Stimulated activated CD4-positive, alpha-beta T cell treated with anti-CD3 and anti-CD28 coated beads, Interleukin-1b, Interleukin-23, amount 100 ng/mL, for 4 hours (primary cell): ENCODE data around the gene CROCC2.

Experiments
- DNase-seq, 2 donors: peaks; one replicate each; pipeline ENCODE4 v3.0.0-alpha.2; 2020; ENCODE audit warnings: low read depth in 2 of 2

The CROCC2 gene

DNA sequence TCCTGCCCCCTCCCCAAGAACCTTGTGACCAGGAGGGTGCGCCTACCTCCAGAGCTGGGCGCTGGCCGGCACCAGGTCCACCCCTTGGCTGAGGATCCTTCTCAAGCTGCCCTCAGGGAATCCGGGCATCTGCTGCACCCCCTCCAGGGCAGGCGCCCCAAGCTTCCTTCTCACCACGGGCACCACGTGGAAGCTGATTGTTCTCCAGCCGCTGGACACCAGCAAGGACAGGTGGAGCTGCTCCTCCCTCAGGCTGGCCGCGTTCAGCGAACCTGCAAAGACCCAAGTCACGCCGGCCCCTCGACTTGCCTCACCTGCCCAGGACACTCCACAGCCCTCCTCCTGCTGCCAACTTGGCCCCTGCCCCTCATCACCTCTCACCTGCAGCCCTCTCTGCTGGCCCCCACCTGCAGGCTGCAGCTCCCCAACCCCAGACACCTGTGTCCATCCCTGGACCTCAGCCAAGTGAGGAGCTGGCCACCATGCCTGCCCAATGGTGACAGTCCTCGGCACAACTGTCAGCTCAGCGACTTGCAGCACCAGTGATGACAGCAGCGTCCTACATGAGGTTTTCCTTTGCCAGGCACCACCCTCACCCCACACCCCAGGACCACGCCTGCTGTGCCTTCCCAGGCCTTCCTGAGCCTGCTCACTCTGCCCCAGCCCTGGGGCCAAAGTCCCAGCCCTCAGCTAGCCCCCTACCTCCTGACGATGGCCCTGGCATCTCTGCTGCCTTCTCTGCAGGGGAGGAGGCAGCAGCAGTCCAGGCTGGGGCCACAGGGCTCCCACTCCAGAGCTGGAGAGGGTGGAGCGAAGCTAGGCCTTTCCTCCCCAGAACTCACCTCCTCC is 14.4 kb upstream of the CROCC2 start:
- no peak for DNase-seq

DNA sequence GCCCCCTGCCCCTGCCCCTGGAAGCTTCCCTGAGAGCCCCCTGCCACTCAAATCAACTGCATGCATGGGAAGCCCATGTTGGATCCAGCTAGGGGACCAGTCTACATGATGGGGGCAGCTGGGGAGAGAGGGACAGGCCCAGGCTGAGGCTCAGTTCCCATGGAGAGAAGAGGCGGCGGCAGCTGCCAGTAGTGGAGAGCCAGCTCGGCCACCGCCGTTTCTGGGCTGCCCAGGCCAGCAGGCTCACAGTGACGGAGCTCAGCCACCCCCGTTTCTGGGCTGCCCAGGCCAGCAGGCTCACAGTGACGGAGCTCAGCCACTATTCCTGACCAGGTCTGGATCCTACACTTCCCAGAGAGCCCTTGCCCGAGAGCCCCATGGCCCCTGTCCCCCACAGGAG is 13.8 kb upstream of the CROCC2 start:
- no peak for DNase-seq

DNA sequence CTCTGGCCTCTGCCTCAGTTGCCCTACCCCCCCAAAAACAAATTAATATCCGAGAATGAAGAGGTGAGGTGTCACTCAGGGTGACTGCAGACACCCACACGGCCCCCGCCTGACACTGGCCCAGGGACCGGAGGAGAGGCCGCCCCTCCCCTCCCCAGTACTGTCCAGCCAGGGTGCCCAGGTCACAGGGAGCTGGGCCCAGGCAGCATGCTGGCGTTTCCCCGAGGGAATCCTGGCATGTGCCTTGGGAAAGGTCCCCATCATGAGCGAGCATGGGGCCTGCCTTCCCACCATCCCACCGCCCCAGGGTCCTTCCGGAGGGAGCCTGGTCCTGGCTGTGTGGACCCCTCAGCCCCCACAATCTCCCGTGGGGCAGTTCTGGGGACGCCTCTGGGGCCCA is 13.2 kb upstream of the CROCC2 start:
- DNase-seq = no peak

DNA sequence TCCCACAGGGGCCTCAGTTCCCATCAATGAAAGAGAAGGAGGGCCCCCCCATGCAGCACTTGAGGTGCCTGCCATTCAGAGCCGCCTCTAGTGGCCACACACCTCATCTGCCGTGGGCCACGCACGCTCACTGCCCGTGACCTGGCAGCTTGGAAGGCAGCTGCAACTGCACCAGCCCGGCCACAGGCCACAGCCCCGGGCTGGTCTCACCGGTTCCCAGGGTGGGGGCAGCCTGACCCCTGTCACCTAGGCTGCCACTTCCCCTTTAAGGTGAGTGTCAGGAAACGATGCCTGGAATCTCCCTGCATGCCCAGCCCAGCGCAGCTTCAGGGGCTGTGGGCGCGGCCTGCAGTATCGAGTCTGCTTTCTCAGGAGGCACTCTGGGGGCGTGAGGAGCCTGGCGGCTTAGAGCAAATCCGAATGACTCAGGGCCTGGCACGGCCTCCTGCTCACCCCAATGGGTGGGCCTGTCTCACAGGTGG is 12.7 kb upstream of the CROCC2 start:
- peak in 1 of 2 donors; percentile 59 for DNase-seq

DNA sequence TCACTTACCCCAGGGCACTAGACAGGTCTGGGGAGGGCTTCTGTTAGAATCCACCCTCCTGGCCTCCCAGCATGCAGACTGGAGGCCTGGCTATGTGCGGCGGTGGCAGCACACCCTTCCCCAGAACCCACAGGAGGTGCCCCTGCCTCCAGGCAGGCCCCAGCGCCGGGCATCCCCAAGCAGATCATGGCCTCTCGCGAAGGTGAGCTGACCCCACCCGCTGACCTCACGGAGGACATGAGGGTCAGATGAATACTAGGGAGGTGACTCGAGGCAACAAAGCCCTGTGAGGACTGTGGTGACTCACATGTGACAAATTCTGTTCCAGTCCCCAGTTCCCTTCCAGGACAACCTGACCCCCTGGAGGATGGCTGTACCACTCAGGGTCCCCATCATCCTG is 12.1 kb upstream of the CROCC2 start:
- no peak for DNase-seq

DNA sequence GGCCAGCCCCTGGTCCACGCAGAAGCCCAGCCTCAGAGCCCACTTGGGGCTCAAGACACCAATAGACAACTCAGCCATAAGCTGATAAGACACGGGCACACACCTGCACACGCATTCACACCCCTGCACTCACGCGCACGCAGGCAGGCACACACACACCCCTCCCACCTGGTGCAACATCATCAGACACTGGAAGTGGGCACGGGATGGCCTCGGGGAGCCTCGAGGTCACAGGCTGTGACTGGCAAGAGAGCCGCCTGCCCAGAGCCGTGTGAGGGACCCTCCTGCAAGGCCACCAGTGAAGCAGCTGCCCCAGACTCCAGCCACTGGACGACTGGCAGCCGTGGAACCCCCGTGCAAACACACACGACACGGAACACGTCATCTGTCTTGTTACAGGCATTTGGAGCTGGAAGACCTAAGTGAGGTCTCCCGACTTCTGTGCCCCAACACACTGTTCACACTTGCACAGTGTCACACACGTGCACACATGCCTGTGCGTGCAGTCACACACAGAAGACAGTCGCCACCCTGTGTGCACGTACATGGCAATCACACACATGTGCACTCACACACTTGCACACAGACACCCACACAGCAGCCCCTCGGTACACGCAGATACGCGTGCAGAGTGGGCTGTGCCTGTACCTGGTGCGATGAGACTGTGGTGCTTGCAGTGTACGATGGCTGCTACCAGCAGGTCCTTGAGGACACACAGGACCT is 11.1 kb upstream of the CROCC2 start:
- DNase-seq = no peak

DNA sequence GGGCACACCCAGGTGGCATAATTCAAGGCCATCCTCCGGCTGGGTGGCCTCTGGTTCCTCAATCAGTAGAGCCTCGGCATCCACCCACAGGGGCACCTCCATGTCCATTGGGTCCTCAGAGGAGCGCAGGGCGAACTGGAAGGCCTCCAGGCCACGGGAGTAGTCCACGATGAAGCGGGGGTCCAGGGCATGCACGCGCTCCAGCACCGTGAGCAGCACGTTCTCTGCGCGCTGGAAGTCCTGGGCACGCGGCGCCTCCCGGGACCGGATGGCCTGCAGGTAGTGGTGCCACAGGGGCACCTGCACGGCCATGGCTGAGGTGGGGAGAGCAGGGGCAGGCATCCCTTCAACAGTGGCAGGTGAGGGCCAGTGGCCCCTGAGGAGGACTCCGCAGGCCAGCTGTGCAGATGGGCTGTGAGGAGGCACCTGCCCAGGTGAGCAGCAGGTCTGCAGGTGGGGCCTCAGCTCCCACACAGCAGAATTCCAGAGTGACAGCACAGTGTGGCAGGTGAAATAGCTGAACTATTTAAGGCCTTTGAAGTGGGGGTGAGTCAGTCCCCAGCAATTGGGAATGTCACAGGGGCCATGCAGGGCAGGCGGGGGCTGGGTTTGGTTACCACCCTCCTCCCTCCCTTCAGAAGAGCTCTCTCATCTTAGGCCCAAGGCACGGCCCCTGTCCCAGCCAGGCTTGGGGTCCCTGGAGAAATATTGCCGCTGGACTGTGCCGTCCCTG is 10.3 kb upstream of the CROCC2 start, which contains the start of gene MAB21L4:
MAB21L4 (minus strand) TSS at position 501 of the 733 bp plus-strand sequence; CDS start at position 342, 159 bp downstream.
- no peak for DNase-seq

DNA sequence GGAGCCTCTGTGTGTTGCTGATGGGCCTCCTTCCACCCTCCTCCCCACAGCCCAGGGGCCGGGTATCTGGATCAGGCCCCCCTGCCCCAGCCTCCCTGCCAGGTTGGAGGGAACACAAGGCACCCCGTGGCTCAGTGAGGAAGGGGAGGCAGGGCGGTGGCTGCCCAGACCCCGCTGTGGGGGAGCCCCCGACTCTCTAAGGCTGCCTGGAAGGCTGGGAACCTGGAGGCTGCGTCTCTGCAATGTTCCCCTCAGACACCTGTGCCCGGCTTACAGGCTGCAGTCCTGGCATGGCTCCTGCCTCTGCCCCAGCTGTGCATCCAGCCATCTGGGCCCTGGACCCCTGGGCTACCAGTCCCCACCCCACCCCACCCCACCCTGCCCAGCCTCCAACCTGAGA is 9.7 kb upstream of the CROCC2 start:
- no peak for DNase-seq

DNA sequence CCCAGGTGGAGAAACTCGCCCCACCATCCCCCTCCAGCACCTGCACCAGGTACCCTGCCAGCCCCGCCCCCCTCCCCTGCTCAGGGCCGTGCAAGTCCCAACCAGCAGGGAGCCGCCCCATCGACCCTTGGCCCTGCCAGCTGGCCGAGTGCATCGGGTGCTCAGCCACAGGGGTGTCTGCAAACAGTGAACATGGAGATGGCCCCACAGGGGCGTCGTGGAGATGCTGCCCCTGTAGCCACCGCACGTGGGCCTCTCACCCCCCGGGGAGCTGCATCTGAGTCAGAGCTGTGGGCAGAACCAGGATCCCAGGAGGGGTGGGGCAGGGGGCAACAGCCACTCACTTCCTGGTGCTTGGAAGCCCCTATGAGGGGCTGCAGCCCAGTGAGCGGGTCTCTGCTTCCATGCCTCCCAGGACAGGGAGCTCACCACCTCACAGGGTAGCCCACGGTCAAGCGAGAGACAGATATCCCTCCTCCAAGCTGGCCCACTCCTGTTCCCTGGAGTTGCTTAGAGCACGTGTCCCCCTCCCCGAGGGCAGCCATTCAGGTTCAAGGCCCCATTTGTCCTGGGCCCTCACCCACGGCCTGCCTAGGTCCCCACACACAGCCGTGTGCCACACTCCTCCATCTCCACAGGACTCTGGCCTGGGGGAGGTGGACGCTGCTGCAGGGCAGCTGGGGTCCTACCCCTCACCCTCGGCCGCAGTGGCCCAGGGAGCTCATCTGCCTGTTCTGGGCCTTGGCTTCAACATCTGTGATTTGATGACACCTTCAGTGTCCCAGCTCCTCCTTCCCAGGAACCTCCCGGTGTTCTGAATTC is 9.1 kb upstream of the CROCC2 start:
- DNase-seq = no peak

DNA sequence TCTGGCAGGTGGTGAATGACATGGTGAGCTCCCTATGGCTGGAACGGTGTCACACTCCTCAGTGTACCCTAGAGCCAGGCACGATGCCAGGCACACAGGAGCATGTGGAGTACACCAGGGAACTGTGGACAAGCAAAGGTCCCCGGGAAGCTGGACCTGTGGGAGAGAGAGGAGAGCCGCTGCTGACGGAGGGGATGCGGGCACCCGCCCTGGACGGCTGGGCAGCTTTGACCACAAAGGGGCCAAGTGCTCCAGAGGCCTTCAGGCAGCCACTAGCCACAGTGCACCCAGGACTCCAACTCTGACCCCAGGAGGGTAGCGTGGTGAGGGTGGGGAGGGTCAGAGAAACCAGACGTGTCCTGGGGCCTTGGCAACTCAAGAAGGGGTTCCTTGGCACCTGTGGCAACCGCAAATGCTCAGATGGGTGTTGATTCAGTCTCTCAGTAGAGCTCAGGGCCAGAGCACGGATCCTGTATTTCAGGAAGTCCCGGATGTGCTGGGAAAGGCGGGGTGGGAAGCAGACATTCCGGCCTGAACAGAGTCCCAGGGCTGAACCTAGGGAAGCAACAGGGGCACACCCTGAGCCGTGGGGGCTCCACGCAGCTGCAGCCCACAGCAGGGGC is 7.9 kb upstream of the CROCC2 start:
- DNase-seq = no peak

DNA sequence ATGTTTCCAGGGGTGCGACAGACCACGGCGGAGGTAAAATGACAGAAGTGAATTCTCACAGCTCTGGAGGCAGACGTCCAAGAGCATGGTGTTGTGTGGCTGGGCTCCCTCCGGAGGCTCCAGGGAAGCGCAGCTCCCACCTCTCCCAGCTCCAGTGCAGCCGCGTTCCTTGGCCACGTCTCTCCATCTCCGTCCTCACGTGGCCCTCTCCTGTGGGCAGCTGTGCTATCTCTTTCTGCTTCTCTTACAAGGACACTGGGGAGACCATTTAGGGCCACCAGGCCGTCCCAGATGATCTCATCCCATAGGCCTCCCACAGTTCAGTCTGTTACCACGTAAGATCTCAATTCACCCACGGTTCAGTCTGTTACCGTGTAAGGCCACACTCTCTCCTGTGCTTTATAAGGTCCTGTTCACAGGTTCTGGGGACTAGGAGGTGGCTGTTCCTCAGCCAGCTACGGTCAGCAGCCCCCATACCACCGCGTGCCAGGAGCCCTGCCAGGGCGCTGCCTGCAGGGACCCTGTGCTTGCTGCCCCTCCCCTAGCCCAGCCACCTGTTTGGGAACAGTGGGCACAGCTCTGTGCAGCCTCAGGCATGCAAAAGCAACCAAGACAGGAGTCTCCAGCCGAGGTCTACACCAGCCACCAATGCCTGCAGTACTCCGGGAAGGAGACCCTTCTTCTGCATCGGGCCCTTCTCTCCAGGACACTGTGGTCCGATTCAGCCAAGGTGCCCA is 7.2 kb upstream of the CROCC2 start:
- DNase-seq = no peak

DNA sequence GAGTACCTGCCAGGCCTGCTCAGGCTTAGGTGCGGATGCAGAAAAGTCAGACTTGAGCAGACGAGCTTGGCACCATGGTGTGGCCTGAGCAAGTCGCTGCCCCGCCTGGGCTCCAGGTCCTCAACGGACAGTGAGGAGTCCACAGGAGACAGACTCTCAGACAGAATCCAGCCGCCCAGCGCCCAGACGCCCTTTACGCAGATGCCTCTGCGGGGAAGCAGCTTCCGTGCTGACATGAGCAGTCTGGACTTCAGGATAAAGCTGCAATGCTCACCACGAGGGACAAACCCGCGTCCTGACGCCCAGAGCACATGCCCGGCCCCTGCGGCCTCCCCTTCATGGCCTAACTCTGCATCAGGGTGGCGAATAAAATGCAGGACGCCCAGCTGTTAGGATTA is 6.7 kb upstream of the CROCC2 start:
- DNase-seq = no peak

DNA sequence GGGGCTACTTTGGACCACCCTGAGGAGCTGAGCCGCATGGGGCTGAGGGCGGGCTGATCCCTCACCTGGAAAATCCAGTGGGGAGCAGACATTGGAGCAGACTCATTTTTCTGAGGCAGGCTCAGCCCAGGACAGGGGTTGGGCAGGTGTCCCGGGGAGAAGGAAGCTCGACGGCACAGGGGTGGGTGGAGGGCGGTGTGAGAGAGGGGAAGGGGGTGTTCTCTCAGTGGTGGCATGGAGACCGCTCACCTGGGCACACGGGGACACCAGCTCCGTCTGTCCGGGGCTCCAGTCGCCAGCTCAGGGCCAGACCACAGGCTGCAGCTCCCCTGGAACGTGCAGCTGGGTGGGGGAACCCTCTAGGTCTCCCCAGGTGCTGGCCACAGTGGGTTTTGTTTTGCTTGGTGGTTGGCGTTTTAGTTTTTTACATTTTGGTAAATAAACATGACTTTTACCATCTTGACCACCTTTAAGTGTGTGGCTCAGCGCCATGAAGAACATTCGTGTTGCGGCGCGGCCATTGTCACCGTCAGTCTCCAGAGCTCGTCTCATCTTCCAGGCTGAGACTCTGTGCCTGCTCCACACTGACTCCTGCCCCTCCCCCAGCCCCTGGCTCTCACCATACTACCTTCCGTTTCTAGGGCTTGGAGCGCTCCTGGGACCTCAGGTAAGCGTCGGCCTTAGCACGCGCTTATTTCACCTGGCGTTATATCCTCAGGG is 5.8 kb upstream of the CROCC2 start:
- DNase-seq = no peak

DNA sequence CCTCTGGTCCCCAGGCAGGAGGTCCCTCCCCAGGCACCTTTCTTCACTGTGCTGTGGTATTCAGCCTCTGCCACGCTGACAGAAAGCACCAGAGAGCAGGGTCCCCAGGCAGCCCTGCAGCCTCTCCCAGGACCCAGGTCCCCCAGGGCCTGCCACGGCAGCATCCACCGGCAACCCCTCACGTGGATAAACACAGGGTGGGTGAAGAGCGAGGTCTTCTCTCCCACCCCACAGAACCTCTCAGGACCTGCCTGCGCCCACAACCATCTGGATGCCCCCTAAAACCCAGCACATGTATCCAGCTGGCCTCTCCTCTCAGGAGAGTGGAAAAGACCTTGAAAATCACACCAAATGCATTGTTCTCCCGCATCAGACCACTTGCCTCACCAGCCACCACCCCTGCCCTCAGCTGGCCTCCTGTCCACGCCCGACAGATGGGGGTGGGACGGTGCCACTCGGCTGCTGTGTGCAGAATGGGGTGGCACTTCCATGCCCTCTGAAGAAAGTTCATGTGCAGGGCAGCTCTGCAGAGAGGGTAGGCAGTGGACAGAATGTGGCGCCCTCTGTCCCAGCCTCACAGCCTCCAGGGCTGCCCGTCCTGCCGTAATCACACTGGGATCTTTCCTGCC is 4.0 kb upstream of the CROCC2 start:
- no peak for DNase-seq

DNA sequence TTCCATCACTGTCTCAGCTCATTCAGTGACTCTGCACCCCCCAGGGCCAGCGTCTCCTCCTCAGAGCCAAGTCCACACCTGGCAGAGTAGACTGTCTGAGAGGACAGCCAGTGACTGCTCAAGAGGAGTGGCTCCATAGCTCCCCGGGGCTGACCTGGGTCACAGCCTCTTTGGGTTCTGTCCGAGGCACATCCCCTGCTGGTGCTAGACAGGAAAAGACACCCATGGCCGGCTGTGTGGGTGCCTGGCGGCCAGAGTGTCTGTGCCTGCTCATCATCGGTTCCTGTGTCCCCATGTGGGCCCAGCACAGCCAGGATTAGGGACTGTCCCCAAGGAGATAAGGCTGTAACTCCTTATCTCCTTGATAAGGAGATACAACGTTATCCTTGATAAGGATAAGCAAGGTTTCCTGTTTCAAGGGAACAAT is 3.5 kb upstream of the CROCC2 start:
- no peak for DNase-seq

DNA sequence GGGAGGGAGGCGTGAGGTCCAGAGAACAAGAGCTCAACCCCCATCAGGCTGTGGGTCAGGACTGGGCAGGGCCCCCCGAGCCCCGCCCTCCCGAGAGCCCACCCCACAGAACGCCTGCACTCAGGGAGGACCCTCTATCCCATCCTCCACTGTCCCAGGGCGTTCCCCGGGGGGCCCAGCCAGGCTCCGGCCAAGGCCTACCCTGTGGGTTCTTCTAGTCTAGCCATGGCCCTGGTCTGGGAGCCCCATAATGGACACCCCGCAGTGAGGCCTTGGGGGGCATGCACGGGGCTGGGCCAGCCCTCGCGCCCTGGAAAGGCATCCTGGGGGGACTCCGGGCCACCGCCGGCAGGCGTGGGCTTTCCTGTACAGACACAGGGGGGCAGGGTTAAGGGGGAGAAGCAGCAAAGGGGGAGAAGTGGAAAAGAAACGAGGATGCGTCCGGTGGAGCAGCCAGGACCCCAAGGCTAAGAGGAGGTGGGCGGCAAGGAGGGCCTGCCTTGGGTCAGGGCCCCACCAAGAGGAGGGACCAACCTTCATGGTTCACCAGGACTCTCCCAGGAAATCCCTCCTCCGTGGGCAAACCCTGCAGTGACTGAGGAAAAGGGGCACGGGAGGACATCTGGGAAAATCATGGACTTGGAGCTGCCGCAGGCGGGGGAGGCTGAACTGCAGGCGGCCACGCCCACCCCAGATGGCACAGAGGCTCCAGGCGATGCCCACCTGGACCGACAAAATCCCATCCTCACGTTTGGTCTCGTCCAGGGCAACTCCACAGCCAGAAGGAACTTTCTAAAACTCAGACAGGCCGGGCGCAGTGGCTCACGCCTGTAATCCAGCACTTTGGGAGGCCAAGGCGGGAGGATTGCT is 2.7 kb upstream of the CROCC2 start:
- DNase-seq = no peak

DNA sequence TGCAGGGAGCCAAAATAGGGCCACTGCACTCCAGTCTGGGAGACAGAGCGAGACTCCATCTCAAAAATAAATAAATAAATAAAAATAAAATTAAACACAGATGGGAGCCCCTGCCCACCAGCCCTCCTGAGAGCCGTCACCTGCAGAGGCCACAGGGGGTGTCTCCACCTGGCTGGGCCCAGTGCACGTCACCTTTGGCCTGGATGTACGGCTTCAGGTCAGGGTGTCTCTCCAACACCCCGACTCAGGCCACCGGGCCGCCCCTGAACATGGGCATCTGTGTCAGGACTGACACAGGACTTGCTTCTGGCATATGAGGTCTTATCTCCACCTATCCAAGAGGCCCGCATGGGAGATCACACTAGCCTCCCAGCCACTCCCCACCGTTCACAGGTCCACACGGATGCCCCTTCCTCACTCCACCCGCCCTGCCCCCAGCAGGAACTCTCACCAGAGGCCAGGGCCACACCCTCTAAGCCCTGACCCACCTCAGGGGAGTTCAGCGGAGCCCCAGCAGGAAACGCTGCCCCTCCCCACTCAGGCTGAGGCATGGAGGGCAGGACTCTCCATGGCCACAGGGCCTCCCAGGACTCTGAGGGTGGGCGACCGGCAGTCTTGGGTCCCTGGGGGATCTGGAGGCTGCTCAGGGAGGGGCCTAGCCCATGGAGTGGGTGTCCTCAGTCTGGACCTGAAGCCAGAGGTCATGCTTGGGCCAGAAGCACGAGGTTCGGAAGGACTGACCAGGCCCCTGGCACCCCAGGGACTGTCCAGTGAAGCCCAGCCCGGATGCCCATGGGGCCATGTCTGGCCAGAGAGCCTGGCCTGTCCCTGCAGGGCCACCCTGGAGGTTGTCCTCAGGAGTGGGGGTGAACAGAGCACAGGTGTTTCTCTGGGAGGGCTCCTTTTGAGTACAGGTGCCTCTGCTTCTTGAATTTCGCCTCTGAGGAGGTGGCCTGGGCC is 1.6 kb upstream of the CROCC2 start:
- DNase-seq = no peak
